ENCODE measurements around the gene PTPRM. TPM values are rescaled to one million over a fixed set of nuclear protein-coding genes. Genes with fewer than 3 reads are reported as not detected.

PTPRM gene
- total and polyA plus RNA-seq, 2 of the 4 experiments (the other 2 are of a cell fraction) = 28.3 to 51.2 TPM

DNA sequence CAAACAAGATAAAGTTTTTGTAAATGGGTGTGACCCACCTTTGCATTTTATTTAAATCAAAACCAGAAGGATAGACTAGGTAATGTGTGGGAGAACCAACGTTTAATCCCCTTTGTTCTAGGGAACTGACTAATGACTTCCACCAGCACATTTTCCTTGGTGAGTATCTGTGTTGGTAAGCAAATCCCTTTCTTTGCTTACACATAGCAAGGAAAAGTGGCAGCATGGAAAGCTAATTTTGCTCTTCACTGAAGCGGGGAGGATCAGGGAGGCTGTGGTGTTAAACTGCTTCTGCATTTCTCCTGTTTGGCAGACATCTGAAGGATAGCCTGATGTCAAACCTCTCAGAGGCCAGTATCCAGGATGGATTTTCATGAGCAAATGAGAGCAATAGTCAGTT is 331.1 kb downstream of the PTPRM start:
- no peaks in the 10 kb centered on the region for H3K27me3 ChIP-seq (ENCODE audit: control insufficient read depth, insufficient read depth, low read length)
- no peak overlapping the region for H3K56ac ChIP-seq (ENCODE audit: extremely low read depth, insufficient read depth, low read length)
- no peak overlapping the region for H3K23ac ChIP-seq (ENCODE audit: low read depth, low read length)
- H4K8ac ChIP-seq (ENCODE audit: low read depth in 2 of 2, low read length in 2 of 2) = no peak overlapping the region
- TF ChIP-seq RAD21 (IDR thresholded peaks at IDR 0.05; ENCODE audit: low read length) (no peak), POLR2A (IDR thresholded peaks at IDR 0.05; ENCODE audit: low read depth, low read length) (no peak), SMC3 (IDR thresholded peaks at IDR 0.05; ENCODE audit: low read depth, low read length) (no peak), NFE2L2 (IDR thresholded peaks at IDR 0.05; ENCODE audit: low read depth, low read length) (no peak), MXI1 (IDR thresholded peaks at IDR 0.05; ENCODE audit: borderline replicate concordance, low read depth, low read length) (no peak), BHLHE40 (IDR thresholded peaks at IDR 0.05; ENCODE audit: low read depth, low read length) (no peak), MAFK (IDR thresholded peaks at IDR 0.05; ENCODE audit: low read depth, low read length) (no peak), CEBPB (IDR thresholded peaks at IDR 0.05; ENCODE audit: low read depth, low read length) (no peak), CHD1 (IDR thresholded peaks at IDR 0.05; ENCODE audit: low read depth, low read length) (no peak), RCOR1 (IDR thresholded peaks at IDR 0.05; ENCODE audit: insufficient replicate concordance, low read length) (no peak), FOS (IDR thresholded peaks at IDR 0.05; ENCODE audit: low read depth, low read length) (no peak), MAZ (IDR thresholded peaks at IDR 0.05; ENCODE audit: borderline replicate concordance, low read depth, low read length) (no peak), RFX5 (IDR thresholded peaks at IDR 0.05; ENCODE audit: low read depth, low read length) (no peak)
- TF ChIP-seq, protein P1, sequence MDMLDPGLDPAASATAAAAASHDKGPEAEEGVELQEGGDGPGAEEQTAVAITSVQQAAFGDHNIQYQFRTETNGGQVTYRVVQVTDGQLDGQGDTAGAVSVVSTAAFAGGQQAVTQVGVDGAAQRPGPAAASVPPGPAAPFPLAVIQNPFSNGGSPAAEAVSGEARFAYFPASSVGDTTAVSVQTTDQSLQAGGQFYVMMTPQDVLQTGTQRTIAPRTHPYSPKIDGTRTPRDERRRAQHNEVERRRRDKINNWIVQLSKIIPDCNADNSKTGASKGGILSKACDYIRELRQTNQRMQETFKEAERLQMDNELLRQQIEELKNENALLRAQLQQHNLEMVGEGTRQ (IDR thresholded peaks at IDR 0.05; ENCODE audit: low read depth, low read length) = no peak
- TF ChIP-seq, protein P2, sequence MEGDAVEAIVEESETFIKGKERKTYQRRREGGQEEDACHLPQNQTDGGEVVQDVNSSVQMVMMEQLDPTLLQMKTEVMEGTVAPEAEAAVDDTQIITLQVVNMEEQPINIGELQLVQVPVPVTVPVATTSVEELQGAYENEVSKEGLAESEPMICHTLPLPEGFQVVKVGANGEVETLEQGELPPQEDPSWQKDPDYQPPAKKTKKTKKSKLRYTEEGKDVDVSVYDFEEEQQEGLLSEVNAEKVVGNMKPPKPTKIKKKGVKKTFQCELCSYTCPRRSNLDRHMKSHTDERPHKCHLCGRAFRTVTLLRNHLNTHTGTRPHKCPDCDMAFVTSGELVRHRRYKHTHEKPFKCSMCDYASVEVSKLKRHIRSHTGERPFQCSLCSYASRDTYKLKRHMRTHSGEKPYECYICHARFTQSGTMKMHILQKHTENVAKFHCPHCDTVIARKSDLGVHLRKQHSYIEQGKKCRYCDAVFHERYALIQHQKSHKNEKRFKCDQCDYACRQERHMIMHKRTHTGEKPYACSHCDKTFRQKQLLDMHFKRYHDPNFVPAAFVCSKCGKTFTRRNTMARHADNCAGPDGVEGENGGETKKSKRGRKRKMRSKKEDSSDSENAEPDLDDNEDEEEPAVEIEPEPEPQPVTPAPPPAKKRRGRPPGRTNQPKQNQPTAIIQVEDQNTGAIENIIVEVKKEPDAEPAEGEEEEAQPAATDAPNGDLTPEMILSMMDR (conservative IDR thresholded peaks at IDR 0.05; ENCODE audit: low read depth, low read length) = no peak
- TF ChIP-seq, protein P3, sequence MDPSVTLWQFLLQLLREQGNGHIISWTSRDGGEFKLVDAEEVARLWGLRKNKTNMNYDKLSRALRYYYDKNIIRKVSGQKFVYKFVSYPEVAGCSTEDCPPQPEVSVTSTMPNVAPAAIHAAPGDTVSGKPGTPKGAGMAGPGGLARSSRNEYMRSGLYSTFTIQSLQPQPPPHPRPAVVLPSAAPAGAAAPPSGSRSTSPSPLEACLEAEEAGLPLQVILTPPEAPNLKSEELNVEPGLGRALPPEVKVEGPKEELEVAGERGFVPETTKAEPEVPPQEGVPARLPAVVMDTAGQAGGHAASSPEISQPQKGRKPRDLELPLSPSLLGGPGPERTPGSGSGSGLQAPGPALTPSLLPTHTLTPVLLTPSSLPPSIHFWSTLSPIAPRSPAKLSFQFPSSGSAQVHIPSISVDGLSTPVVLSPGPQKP (IDR thresholded peaks at IDR 0.05; ENCODE audit: borderline replicate concordance, low read depth, low read length) = no peak
- dilution Hi-C loops (cut with HindIII; ENCODE audit: low sequenced_read_pairs, unreplicated experiment) = no loop called here
- CTCF ChIA-PET = no interaction called here
- no peak overlapping the region for H2BK120ac ChIP-seq (ENCODE audit: low read depth, low read length)
- ATAC-seq (ENCODE audit: low read depth) (no peak), DNase-seq (no peak)
- H2AK5ac ChIP-seq (ENCODE audit: low read depth, low read length) = no peak overlapping the region
- no peak overlapping the region for H3K27ac ChIP-seq (ENCODE audit: insufficient read depth, low read length)
- in situ Hi-C loops (cut with MboI; ENCODE audit: low sequenced_read_pairs) = no loop called here
- H2BK5ac ChIP-seq (ENCODE audit: low read depth, low read length, poor library complexity, severe bottlenecking) = no peak overlapping the region
- no peaks in the 10 kb centered on the region for H3K36me3 ChIP-seq (ENCODE audit: control insufficient read depth, insufficient read depth, low read length)
- peak overlapping the region; percentile 20 for H2AK9ac ChIP-seq (replicated peaks; ENCODE audit: low read depth, low read length, poor library complexity)
- WGBS, 2 experiments (ENCODE audit: extremely low coverage in 2 of 2, insufficient read length in 1 of 2) = 100% methylated on average over 1 of the region's 2 CpGs; no CpG with 5 or more reads in 1 of the 2 experiments
- H3K9ac ChIP-seq (ENCODE audit: low read depth, low read length) = no peak overlapping the region
- peaks cover 8% of the 10 kb centered on the region for H3K4me1 ChIP-seq (ENCODE audit: control insufficient read depth, insufficient read depth, low read length)
- H3K4me3 ChIP-seq (ENCODE audit: insufficient read depth, low read depth, low read length) = no peak overlapping the region
- peaks cover 4 to 11% of the 10 kb centered on the region in 2 experiments; a peak in 2 of 4 replicates for H3K79me1 ChIP-seq (ENCODE audit: low read depth in 1 of 2, low read length in 2 of 2)
- H3K4ac ChIP-seq (ENCODE audit: low read depth, low read length) = no peak overlapping the region
- H2BK20ac ChIP-seq (ENCODE audit: low read depth, low read length) = no peak overlapping the region
- H3K9me1 ChIP-seq (ENCODE audit: insufficient read depth, low read length) = peaks cover 3% of the 10 kb centered on the region
- 0 out of 2 replicates have a peak overlapping the region, but pooled peaks have one; percentile 21 for H3K14ac ChIP-seq (replicated peaks; ENCODE audit: low read depth, low read length)
- H4K20me1 ChIP-seq (ENCODE audit: insufficient read depth, low read length) = no peaks in the 10 kb centered on the region; the same call in 1 of the 2 replicates
- no peak overlapping the region for H3K18ac ChIP-seq (ENCODE audit: low read depth, low read length)
- no peak overlapping the region for H4K91ac ChIP-seq (ENCODE audit: insufficient read depth, low read depth, low read length)
- intact Hi-C loops (cut with micrococcal nuclease) = no loop called here
- H3K4me2 ChIP-seq (ENCODE audit: low read depth, low read length) = no peak overlapping the region
- no peak overlapping the region for H2AFZ ChIP-seq (replicated peaks; ENCODE audit: low read length, poor library complexity)
- BruUV-seq (replicated peaks) = no TSS peak
- no peaks in the 10 kb centered on the region for H3K9me3 ChIP-seq (ENCODE audit: control insufficient read depth, insufficient read depth, low read length)
- POLR2A ChIA-PET (ENCODE audit: unreplicated experiment) = no interaction called here
- H4K5ac ChIP-seq (ENCODE audit: low read depth, low read length) = no peak overlapping the region
- H2BK15ac ChIP-seq (ENCODE audit: low read depth, low read length) = no peak overlapping the region
